Measurements from ENCODE around the gene PRKN.

PRKN gene

DNA sequence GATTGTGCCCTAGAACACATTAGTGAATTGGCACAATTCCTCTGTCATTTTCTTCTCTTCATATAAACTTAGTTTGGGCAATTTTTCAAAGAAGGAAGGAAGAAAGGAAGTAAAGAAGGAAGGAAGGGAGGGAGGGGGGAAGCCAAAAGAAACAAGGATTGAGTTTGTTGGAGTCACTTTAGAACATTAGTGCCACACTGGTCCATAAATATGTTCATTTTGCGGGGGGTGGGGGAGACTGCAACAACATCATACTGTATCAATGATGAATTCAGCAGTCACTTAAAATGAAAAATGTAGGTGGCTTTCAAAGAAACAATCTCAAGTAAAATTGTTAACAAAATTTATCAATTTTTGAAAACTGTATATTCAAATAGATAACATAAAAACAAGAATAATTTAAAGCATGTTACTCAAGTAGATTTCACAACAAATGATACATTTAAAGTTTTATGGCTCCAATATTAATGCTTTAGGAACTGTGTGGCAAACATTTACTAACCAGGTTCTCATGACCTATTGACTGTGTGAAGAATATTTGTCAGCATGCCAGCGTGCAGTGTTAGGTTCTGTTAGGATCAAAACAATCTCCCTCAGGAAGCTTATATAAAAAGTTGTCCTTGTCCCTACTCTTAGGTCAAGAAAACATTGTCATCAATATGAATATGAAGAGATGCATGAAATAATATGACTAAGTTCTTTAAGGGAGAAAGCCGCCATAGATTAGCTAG is 1245.6 kb downstream of the PRKN start:
- no peak overlapping the region for H3K27ac ChIP-seq
- no peak for TF ChIP-seq ZFX (IDR thresholded peaks at IDR 0.05)
- no peak for TF ChIP-seq CTCF (conservative IDR thresholded peaks at IDR 0.05)

- no peak for TF ChIP-seq CTCF (conservative IDR thresholded peaks at IDR 0.05)
- no peak for TF ChIP-seq ZFX (IDR thresholded peaks at IDR 0.05)
- no peak overlapping the region for H3K27ac ChIP-seq
These were observed 1247.0 kb downstream of the PRKN start for GRCh38 chr6:161480421-161481155.

DNA sequence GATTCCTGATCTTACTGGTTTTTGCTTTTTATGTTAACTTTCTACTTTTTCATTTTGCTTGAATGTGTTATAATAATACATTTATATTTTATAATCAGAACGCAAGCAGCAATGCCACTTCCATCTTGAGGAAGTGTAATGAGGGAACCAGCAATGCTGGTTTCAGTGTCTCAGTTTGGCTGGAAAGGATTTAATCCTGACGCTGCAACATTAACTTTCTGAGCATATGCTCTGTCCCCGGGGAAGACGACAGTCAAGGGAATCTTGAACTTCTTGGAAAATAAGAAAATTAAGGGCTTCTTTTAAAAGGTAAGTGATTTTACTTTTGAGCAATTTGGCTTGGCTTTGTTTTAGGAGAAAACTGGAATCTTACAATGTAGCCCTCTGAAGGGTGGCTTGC is 1248.2 kb downstream of the PRKN start:
- TF ChIP-seq CTCF (conservative IDR thresholded peaks at IDR 0.05) (no peak), ZFX (IDR thresholded peaks at IDR 0.05) (no peak)

DNA sequence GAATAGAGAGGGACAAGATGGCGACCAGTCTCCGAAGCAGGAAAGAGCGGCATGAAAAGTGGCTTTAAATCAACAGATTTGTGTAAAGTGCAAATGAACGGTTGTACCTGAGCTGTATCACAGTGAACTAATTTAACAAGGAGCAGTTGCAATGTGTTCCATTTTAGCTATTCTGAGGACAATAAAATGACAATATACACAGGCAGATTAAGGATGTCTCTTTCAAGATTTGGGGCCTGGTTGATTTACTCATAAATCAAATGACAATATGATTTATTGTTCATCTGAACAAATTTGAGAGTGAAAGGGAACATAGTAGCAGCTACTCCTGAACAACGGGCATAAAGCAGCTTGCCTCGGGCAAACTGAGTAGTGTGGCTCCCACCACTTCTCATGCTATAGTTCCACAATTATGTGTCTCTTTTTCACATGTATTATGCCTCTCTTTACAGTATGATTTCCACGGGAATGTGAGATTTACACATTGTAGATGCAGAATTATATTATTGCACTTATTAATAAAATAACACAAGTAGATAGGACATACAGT is 1249.6 kb downstream of the PRKN start:
- no peak for TF ChIP-seq CTCF (conservative IDR thresholded peaks at IDR 0.05)
- TF ChIP-seq ZFX (IDR thresholded peaks at IDR 0.05): no peak
- no peak overlapping the region for H3K27ac ChIP-seq

More for the DNA sequence above, 1248.2 kb downstream of the PRKN start:
- no peak overlapping the region for H3K27ac ChIP-seq

GRCh38 chr6:161476711-161477110 is 1250.9 kb downstream of the PRKN start:
- TF ChIP-seq ZFX (IDR thresholded peaks at IDR 0.05): no peak
- TF ChIP-seq CTCF (conservative IDR thresholded peaks at IDR 0.05): no peak
- no peak overlapping the region for H3K27ac ChIP-seq

GRCh38 chr6:161465403-161465802 is 1262.2 kb downstream of the PRKN start:
- no peak overlapping the region for H3K27ac ChIP-seq
- TF ChIP-seq ZFX (IDR thresholded peaks at IDR 0.05): no peak
- TF ChIP-seq CTCF (conservative IDR thresholded peaks at IDR 0.05): no peak

DNA sequence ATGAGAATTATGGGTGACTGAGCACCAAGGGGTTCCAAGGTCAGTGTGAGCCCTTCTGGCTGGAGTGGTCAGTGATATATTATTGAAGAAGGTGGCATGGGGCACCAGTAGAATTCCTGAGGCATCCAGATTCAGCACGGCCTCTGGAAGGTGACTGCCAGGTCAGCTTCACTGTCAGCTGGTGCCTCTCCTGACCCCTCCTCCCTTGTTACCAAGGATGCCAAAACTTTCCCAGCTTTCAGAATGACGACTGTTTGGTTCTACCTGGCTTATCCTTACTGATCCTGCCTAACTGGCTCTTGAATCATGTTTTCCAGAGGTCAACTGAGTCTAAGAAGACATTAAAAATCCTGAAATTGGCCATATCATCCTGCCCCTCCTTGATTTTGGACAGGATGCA is 1264.5 kb downstream of the PRKN start:
- TF ChIP-seq ZFX (IDR thresholded peaks at IDR 0.05): no peak
- no peak overlapping the region for H3K27ac ChIP-seq

Data from C4-2B (cell line).